ENCODE data around the gene APIP.

APIP gene

GRCh38 chr11:34886609-34887008, 29.6 kb downstream of the APIP start:
- no peak for DNase-seq

- no peak for DNase-seq
Measured at GRCh38 chr11:34881900-34882299, 34.3 kb downstream of the APIP start.

GRCh38 chr11:34877375-34877975, 38.7 kb downstream of the APIP start:
- no peak for DNase-seq

GRCh38 chr11:34874202-34874601, 42.0 kb downstream of the APIP start:
- no peak for DNase-seq

GRCh38 chr11:34870548-34871196, 45.5 kb downstream of the APIP start:
- no peak for DNase-seq

- no peak for DNase-seq
Measured at GRCh38 chr11:34869425-34869824, 46.8 kb downstream of the APIP start.

GRCh38 chr11:34866375-34866774, 49.8 kb downstream of the APIP start:
- no peak for DNase-seq

GRCh38 chr11:34865261-34865660, 50.9 kb downstream of the APIP start:
- DNase-seq = no peak

- DNase-seq = no peak
Measured at GRCh38 chr11:34864424-34864823, 51.8 kb downstream of the APIP start.

GRCh38 chr11:34863048-34863447, 53.1 kb downstream of the APIP start:
- DNase-seq = no peak

- DNase-seq = no peak
Measured at GRCh38 chr11:34860518-34860917, 55.7 kb downstream of the APIP start.

- DNase-seq = no peak
Measured at GRCh38 chr11:34860034-34860433, 56.1 kb downstream of the APIP start.

- DNase-seq = no peak
Measured at GRCh38 chr11:34859496-34859895, 56.7 kb downstream of the APIP start.

- DNase-seq = no peak
Measured at GRCh38 chr11:34857463-34857862, 58.7 kb downstream of the APIP start.

GRCh38 chr11:34856251-34856650, 59.9 kb downstream of the APIP start:
- DNase-seq = no peak

- no peak for DNase-seq
Measured at GRCh38 chr11:34855754-34856095, 60.5 kb downstream of the APIP start.

GRCh38 chr11:34855021-34855753, 61.0 kb downstream of the APIP start:
- no peak for DNase-seq

- no peak for DNase-seq
Measured at GRCh38 chr11:34851916-34852315, 64.3 kb downstream of the APIP start.

GRCh38 chr11:34850334-34850733, 65.8 kb downstream of the APIP start:
- no peak for DNase-seq

GRCh38 chr11:34846467-34846866, 69.7 kb downstream of the APIP start:
- DNase-seq = no peak

- DNase-seq = no peak
Measured at GRCh38 chr11:34844463-34845112, 71.6 kb downstream of the APIP start.

GRCh38 chr11:34843271-34843670, 72.9 kb downstream of the APIP start:
- no peak for DNase-seq

GRCh38 chr11:34840736-34841386, 75.3 kb downstream of the APIP start:
- no peak for DNase-seq
